OCI-LY1 (cell line): ENCODE measurements around the gene CTF1.

Source experiments
- H2AFZ ChIP-seq: fragments of 200-600 bp; sonication (generic), shearing (Covaris generic); 2 replicates; pipeline ENCODE4 v1.6.0; 2014; ENCODE audit warnings: antibody characterized with exemption, mild to moderate bottlenecking, low read length
- H3F3A ChIP-seq: fragments of 200-600 bp; sonication (generic), shearing (Covaris generic); 2 replicates; pipeline ENCODE4 v1.6.0; 2014; ENCODE audit warnings: mild to moderate bottlenecking, antibody characterized with exemption, low read length, moderate library complexity; ENCODE audit not compliant: insufficient read depth
- H3K27ac ChIP-seq: fragments of 200-600 bp; sonication (generic); 2 replicates; pipeline ENCODE4 v1.5.1; 2014; ENCODE audit warnings: low read length, mixed run types, mild to moderate bottlenecking, low read depth; ENCODE audit not compliant: poor library complexity, severe bottlenecking
- H3K27me3 ChIP-seq: fragments of 200-600 bp; sonication (generic); 2 replicates; pipeline ENCODE4 v1.6.0; 2014; ENCODE audit warnings: antibody characterized with exemption, mild to moderate bottlenecking, low read length, moderate library complexity; ENCODE audit not compliant: insufficient read depth
- H3K36me3 ChIP-seq: fragments of 200-600 bp; sonication (generic); 2 replicates; pipeline ENCODE4 v1.6.1; 2014; ENCODE audit warnings: mild to moderate bottlenecking, antibody characterized with exemption, low read length, moderate library complexity, mixed read lengths; ENCODE audit not compliant: insufficient read depth
- H3K4me1 ChIP-seq: fragments of 200-600 bp; sonication (generic); 2 replicates; pipeline ENCODE4 v1.5.1; 2014; ENCODE audit warnings: mild to moderate bottlenecking, low read length, moderate library complexity; ENCODE audit not compliant: insufficient read depth, severe bottlenecking
- H3K4me2 ChIP-seq: fragments of 200-600 bp; sonication (generic), shearing (Covaris generic); 2 replicates; pipeline ENCODE4 v1.6.1; 2014; ENCODE audit warnings: low read length
- H3K4me3 ChIP-seq: fragments of 200-600 bp; sonication (generic); 2 replicates; pipeline ENCODE4 v1.5.1; 2014; ENCODE audit warnings: low read length, low read depth, mild to moderate bottlenecking, mixed read lengths; ENCODE audit not compliant: poor library complexity, severe bottlenecking
- H3K79me2 ChIP-seq: fragments of 200-600 bp; shearing (Covaris generic); 2 replicates; pipeline ENCODE4 v1.6.1; 2016; ENCODE audit warnings: mixed run types, low read length, mixed read lengths; ENCODE audit not compliant: insufficient read depth
- H3K9ac ChIP-seq: fragments of 200-600 bp; sonication (generic), shearing (Covaris generic); 2 replicates; pipeline ENCODE4 v1.6.1; 2014; ENCODE audit warnings: mild to moderate bottlenecking, low read length, mixed read lengths
- H3K9me2 ChIP-seq: fragments of 200-600 bp; sonication (generic), shearing (Covaris generic); 2 replicates; pipeline ENCODE4 v1.6.1; 2014; ENCODE audit warnings: low read depth, mild to moderate bottlenecking, low read length, mixed read lengths
- H3K9me3 ChIP-seq: fragments of 200-600 bp; shearing (Covaris generic); 2 replicates; pipeline ENCODE4 v1.6.1; 2014; ENCODE audit warnings: low read length, mixed read lengths
- H4K20me1 ChIP-seq: fragments of 200-600 bp; sonication (generic), shearing (Covaris generic); 2 replicates; pipeline ENCODE4 v1.6.0; 2016; ENCODE audit warnings: mild to moderate bottlenecking, low read length; ENCODE audit not compliant: insufficient read depth
- EZH2 ChIP-seq: fragments of 200-600 bp; sonication (generic), shearing (Covaris generic); IDR thresholded peaks from 2 replicates; pipeline ENCODE4 v1.8.0; 2017; ENCODE audit warnings: borderline replicate concordance, mixed run types, mild to moderate bottlenecking, antibody characterized with exemption, low read length, moderate library complexity, mixed read lengths
- TF ChIP-seq, protein P1 (sequence below): fragments of 200-600 bp; sonication (generic), shearing (Covaris generic); IDR thresholded peaks from 2 replicates; pipeline ENCODE4 v1.5.1; 2017; ENCODE audit warnings: mild to moderate bottlenecking, antibody characterized with exemption, low read length, moderate library complexity, mixed read lengths

CTF1 gene

DNA sequence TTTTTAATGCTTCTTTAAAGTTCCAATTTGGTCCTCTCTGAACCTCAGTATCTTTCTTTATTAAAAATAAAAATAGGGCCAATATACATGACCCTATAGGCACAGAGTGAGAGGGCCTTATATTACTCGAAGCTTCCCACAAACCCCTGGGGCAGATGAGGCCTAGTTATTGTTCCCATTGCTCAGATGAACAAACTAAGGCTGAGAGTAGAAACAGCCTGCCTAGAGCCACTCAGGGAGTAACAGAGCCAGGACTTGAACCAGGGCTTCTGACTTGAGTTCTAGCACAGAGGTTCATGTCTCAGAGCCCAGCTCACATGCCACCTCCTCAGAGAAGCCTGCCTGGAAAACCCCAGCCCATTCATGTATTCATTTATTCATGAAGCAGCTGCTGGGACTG lies 10.3 kb upstream of the CTF1 start:
- H3K9me3 ChIP-seq, result no peaks in the 10 kb centered on the region
- no peak overlapping the region for H3K4me2 ChIP-seq
- H3K4me1 ChIP-seq, result no peaks in the 10 kb centered on the region
- no peak overlapping the region for H3K4me3 ChIP-seq
- H3K9me2 ChIP-seq, result no peaks in the 10 kb centered on the region
- no peaks in the 10 kb centered on the region for H3F3A ChIP-seq
- no peaks in the 10 kb centered on the region for H3K79me2 ChIP-seq
- no peak overlapping the region for H2AFZ ChIP-seq
- H4K20me1 ChIP-seq, result no peaks in the 10 kb centered on the region
- H3K36me3 ChIP-seq, result peaks cover 23% of the 10 kb centered on the region
- no peak for TF ChIP-seq EZH2
- TF ChIP-seq, protein P1, sequence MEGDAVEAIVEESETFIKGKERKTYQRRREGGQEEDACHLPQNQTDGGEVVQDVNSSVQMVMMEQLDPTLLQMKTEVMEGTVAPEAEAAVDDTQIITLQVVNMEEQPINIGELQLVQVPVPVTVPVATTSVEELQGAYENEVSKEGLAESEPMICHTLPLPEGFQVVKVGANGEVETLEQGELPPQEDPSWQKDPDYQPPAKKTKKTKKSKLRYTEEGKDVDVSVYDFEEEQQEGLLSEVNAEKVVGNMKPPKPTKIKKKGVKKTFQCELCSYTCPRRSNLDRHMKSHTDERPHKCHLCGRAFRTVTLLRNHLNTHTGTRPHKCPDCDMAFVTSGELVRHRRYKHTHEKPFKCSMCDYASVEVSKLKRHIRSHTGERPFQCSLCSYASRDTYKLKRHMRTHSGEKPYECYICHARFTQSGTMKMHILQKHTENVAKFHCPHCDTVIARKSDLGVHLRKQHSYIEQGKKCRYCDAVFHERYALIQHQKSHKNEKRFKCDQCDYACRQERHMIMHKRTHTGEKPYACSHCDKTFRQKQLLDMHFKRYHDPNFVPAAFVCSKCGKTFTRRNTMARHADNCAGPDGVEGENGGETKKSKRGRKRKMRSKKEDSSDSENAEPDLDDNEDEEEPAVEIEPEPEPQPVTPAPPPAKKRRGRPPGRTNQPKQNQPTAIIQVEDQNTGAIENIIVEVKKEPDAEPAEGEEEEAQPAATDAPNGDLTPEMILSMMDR, result no peak
- H3K9ac ChIP-seq, result no peak overlapping the region
- H3K27ac ChIP-seq, result no peak overlapping the region
- no peaks in the 10 kb centered on the region for H3K27me3 ChIP-seq

- no peaks in the 10 kb centered on the region for H3F3A ChIP-seq
- no peak overlapping the region for H2AFZ ChIP-seq
- H3K9ac ChIP-seq, result no peak overlapping the region
- TF ChIP-seq, protein P1, result no peak
- no peak for TF ChIP-seq EZH2
- no peaks in the 10 kb centered on the region for H3K9me3 ChIP-seq
- H3K9me2 ChIP-seq, result no peaks in the 10 kb centered on the region
- H3K36me3 ChIP-seq, result peaks cover 26% of the 10 kb centered on the region
- H3K4me2 ChIP-seq, result no peak overlapping the region
- no peaks in the 10 kb centered on the region for H3K79me2 ChIP-seq
- no peaks in the 10 kb centered on the region for H3K27me3 ChIP-seq
- H3K4me3 ChIP-seq, result no peak overlapping the region
- H3K4me1 ChIP-seq, result peaks cover 4% of the 10 kb centered on the region
- H4K20me1 ChIP-seq, result no peaks in the 10 kb centered on the region
- no peak overlapping the region for H3K27ac ChIP-seq
These were observed 8.5 kb upstream of the CTF1 start for GRCh38 chr16:30887927-30888326.

- no peak for TF ChIP-seq EZH2
- TF ChIP-seq, protein P1, result no peak
- no peaks in the 10 kb centered on the region for H3K9me3 ChIP-seq
- no peak overlapping the region for H3K4me2 ChIP-seq
- H3K27ac ChIP-seq, result no peak overlapping the region
- H3F3A ChIP-seq, result no peaks in the 10 kb centered on the region
- H3K9me2 ChIP-seq, result no peaks in the 10 kb centered on the region
- no peak overlapping the region for H3K9ac ChIP-seq
- H3K4me1 ChIP-seq, result peaks cover 12% of the 10 kb centered on the region
- H3K36me3 ChIP-seq, result peaks cover 26% of the 10 kb centered on the region
- H3K79me2 ChIP-seq, result no peaks in the 10 kb centered on the region
- H3K27me3 ChIP-seq, result no peaks in the 10 kb centered on the region
- H3K4me3 ChIP-seq, result no peak overlapping the region
- no peaks in the 10 kb centered on the region for H4K20me1 ChIP-seq
- H2AFZ ChIP-seq, result no peak overlapping the region
These were observed 7.4 kb upstream of the CTF1 start for GRCh38 chr16:30888856-30889499.
